Smooth muscle cell (in vitro differentiated cells): Measurements from ENCODE around the gene WDR36. TPM values are rescaled to one million over a fixed set of nuclear protein-coding genes. Genes with fewer than 3 reads are reported as not detected.

ENCODE experiments used
- DNase-seq: peaks from one replicate; lab custom pipeline; 2025; ENCODE audit not compliant: unreplicated experiment; lab: John Stamatoyannopoulos, UW
- H2AFZ ChIP-seq: fragments of 200-600 bp; sonication (generic); 2 replicates; pipeline ENCODE4 v1.6.0; 2016; ENCODE audit warnings: antibody characterized with exemption, low read depth, mild to moderate bottlenecking
- H3F3A ChIP-seq: fragments of 200-600 bp; sonication (generic); 2 replicates; pipeline ENCODE4 v1.6.0; 2017; ENCODE audit warnings: antibody characterized with exemption, low read depth
- H3K27ac ChIP-seq: fragments of 200-600 bp; sonication (generic); 2 replicates; pipeline ENCODE4 v1.5.1; 2016; ENCODE audit warnings: low read depth, mild to moderate bottlenecking
- H3K27me3 ChIP-seq: fragments of 200-600 bp; sonication (generic); 2 replicates; pipeline ENCODE4 v1.6.1; 2016; ENCODE audit warnings: low read depth, mild to moderate bottlenecking
- H3K36me3 ChIP-seq: fragments of 200-600 bp; sonication (generic); 2 replicates; pipeline ENCODE4 v1.5.1; 2016; ENCODE audit warnings: low read depth
- H3K4me1 ChIP-seq: fragments of 200-600 bp; sonication (generic); 2 replicates; pipeline ENCODE4 v1.5.1; 2016; ENCODE audit warnings: low read depth
- H3K4me2 ChIP-seq: fragments of 200-600 bp; sonication (generic); 2 replicates; pipeline ENCODE4 v1.6.0; 2016; ENCODE audit warnings: mild to moderate bottlenecking
- H3K4me3 ChIP-seq: fragments of 200-600 bp; sonication (generic); 2 replicates; pipeline ENCODE4 v1.5.1; 2016; ENCODE audit warnings: mild to moderate bottlenecking
- H3K79me2 ChIP-seq: fragments of 200-600 bp; sonication (generic); 2 replicates; pipeline ENCODE4 v1.6.0; 2016; ENCODE audit warnings: low read depth, mild to moderate bottlenecking
- H3K9ac ChIP-seq: fragments of 200-600 bp; sonication (generic); 2 replicates; pipeline ENCODE4 v1.6.0; 2016; ENCODE audit warnings: low read depth
- H3K9me3 ChIP-seq: fragments of 200-600 bp; sonication (generic); replicated peaks from 2 replicates; pipeline ENCODE4 v1.5.1; 2016; ENCODE audit warnings: low read depth
- H4K20me1 ChIP-seq: fragments of 200-600 bp; sonication (generic); 2 replicates; pipeline ENCODE4 v1.6.0; 2016; ENCODE audit warnings: low read depth
- WGBS: methylation state at CpG from one replicate; pipeline ENCODE4 v1.1.7; 2016; ENCODE audit warnings: low lambda C conversion rate; 5-methylcytosine and 5-hydroxymethylcytosine counted together
- polyA plus RNA-seq: library from polyadenylated mRNA; unstranded; fragments of >200 nt; fragmentation: Nextera tagmentation; extraction: Ambion mirVana; gene quantifications from 2 replicates; pipeline ENCODE4 v1.2.1, GENCODE V29; 2016
- total RNA-seq: library from RNA; depleted of rRNA; stranded (reverse); fragments of >200 nt; gene quantifications from 2 replicates; pipeline ENCODE4 v1.2.3, GENCODE V29; 2014
- TF ChIP-seq, protein P1 (sequence below): fragments of 200-600 bp; sonication (generic); IDR thresholded peaks from 2 replicates; pipeline ENCODE4 v1.5.1; 2017; ENCODE audit warnings: borderline replicate concordance, mild to moderate bottlenecking, antibody characterized with exemption; ENCODE audit not compliant: insufficient read depth, poor library complexity, severe bottlenecking

Gene WDR36
- total and polyA plus RNA-seq, 2 experiments from 2014 or later = 10.8 to 45.3 TPM

DNA sequence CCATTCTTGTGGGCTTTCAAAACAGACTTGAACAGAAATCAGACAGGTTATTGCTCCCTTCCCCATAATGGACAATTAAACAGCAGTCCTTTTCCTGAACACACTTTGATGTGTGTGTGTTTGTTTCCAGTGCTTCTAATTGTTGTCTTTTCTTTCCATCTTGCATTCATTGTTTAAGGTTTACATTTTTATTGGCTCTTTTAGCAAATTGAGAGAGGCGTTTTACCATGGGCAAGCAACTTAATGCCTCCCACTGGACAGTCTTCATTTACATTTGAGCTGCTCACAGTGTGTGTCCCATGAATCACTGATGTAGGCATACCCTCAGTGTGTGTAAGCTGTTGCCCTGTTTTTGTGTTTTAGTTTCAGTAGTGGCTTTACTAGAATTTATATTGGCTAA is 25.0 kb downstream of the WDR36 start:
- no peak overlapping the region for H2AFZ ChIP-seq
- no peaks in the 10 kb centered on the region for H3K4me1 ChIP-seq
- H3K36me3 ChIP-seq = peaks cover 23% of the 10 kb centered on the region
- H3K4me2 ChIP-seq = no peak overlapping the region
- TF ChIP-seq, protein P1, sequence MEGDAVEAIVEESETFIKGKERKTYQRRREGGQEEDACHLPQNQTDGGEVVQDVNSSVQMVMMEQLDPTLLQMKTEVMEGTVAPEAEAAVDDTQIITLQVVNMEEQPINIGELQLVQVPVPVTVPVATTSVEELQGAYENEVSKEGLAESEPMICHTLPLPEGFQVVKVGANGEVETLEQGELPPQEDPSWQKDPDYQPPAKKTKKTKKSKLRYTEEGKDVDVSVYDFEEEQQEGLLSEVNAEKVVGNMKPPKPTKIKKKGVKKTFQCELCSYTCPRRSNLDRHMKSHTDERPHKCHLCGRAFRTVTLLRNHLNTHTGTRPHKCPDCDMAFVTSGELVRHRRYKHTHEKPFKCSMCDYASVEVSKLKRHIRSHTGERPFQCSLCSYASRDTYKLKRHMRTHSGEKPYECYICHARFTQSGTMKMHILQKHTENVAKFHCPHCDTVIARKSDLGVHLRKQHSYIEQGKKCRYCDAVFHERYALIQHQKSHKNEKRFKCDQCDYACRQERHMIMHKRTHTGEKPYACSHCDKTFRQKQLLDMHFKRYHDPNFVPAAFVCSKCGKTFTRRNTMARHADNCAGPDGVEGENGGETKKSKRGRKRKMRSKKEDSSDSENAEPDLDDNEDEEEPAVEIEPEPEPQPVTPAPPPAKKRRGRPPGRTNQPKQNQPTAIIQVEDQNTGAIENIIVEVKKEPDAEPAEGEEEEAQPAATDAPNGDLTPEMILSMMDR = no peak
- H3K79me2 ChIP-seq = no peaks in the 10 kb centered on the region
- 63% methylated on average over 1 of the region's 1 CpG for WGBS
- H3K4me3 ChIP-seq = no peak overlapping the region
- H3F3A ChIP-seq = no peaks in the 10 kb centered on the region
- no peak for DNase-seq
- no peaks in the 10 kb centered on the region for H3K27me3 ChIP-seq
- no peak overlapping the region for H3K9ac ChIP-seq
- no peaks in the 10 kb centered on the region for H4K20me1 ChIP-seq
- no peak overlapping the region for H3K27ac ChIP-seq
- no peaks in the 10 kb centered on the region for H3K9me3 ChIP-seq

DNA sequence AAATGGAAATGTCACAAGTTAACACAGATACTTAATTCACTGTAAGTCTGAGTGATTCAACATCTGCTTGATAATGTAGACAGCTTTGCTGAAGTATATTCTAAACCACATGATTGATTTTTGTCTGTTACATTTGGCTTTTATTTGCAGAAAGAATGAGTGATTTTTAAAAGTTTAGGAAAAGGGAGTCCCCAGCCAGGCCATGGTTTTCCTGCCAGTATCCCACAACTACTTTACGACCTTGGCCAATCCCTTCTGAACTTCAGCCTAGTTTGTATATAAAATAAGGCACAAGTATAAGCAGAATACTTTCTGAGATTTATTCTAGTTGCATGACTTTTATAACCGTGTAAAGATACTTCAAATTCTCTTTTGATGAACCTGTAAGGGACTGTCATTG is 27.1 kb downstream of the WDR36 start:
- Histone ChIP-seq H3K27me3 (no peaks in the 10 kb centered on the region), H4K20me1 (no peaks in the 10 kb centered on the region), H3K4me2 (no peak overlapping the region), H3K4me3 (no peak overlapping the region), H3K79me2 (no peaks in the 10 kb centered on the region), H3F3A (no peaks in the 10 kb centered on the region), H2AFZ (no peak overlapping the region), H3K36me3 (peaks cover 17% of the 10 kb centered on the region), H3K27ac (no peak overlapping the region), H3K9me3 (no peaks in the 10 kb centered on the region), H3K9ac (no peak overlapping the region), H3K4me1 (no peaks in the 10 kb centered on the region)
- TF ChIP-seq, protein P1 = no peak
- no peak for DNase-seq
- WGBS = 70% methylated on average over 2 of the region's 2 CpGs

DNA sequence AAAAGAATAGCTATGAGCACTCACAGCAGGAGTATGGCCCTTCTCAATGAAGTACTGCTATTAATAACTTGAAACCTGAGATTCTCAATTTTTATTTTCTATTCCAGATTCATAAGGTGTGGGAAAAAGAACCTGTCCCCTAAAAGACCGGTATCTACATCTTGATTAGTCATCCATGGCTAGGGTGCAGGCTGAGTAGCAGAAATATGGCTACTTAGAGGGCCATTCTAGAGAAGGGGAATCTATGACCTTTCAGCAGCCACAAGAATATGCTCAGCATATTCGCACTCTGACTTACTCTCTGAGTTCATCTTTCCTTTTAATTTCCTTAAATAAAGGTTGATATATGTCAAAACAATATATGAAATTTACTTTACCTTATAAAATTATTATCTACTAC is 27.7 kb downstream of the WDR36 start:
- H4K20me1 ChIP-seq = no peaks in the 10 kb centered on the region
- no peaks in the 10 kb centered on the region for H3K4me1 ChIP-seq
- H3K27ac ChIP-seq = no peak overlapping the region
- 95% methylated on average over 2 of the region's 2 CpGs for WGBS
- H2AFZ ChIP-seq = no peak overlapping the region
- H3K4me3 ChIP-seq = no peak overlapping the region
- no peak overlapping the region for H3K4me2 ChIP-seq
- DNase-seq = no peak
- H3F3A ChIP-seq = no peaks in the 10 kb centered on the region
- H3K9ac ChIP-seq = no peak overlapping the region
- TF ChIP-seq, protein P1 = no peak
- peaks cover 16% of the 10 kb centered on the region for H3K36me3 ChIP-seq
- no peaks in the 10 kb centered on the region for H3K9me3 ChIP-seq
- H3K79me2 ChIP-seq = no peaks in the 10 kb centered on the region
- no peaks in the 10 kb centered on the region for H3K27me3 ChIP-seq

DNA sequence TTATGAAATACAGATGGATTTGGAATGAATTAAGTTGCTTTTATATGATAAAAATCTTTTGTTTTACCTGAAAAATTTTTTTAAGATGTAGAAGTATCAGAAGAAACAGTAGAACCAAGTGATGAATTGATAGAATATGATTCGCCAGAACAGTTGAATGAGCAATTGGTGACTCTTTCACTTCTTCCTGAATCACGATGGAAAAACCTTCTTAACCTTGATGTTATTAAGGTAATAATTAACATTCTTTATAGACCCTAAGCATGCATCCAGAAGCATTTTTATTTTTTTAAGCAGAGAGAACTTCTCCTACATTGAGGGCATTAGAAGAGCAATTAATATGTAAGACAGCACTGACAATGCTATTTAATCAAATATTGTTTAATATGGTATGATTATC is 28.8 kb downstream of the WDR36 start:
- Histone ChIP-seq H3F3A (no peaks in the 10 kb centered on the region), H3K27me3 (no peaks in the 10 kb centered on the region), H3K4me3 (no peak overlapping the region), H3K9ac (no peak overlapping the region), H3K4me2 (no peak overlapping the region), H3K9me3 (no peaks in the 10 kb centered on the region), H3K27ac (peak overlapping the region; percentile 46), H2AFZ (no peak overlapping the region), H3K36me3 (peaks cover 17% of the 10 kb centered on the region), H4K20me1 (no peaks in the 10 kb centered on the region), H3K79me2 (no peaks in the 10 kb centered on the region), H3K4me1 (no peaks in the 10 kb centered on the region)
- 94% methylated on average over 2 of the region's 2 CpGs for WGBS
- DNase-seq = no peak
- TF ChIP-seq, protein P1 = no peak
